NB4 (cell line): Measurements from ENCODE around the gene TTF2.

ENCODE experiments used
- DNase-seq: peaks from one replicate; pipeline ENCODE4 v3.0.0; 2010; ENCODE audit warnings: low read depth
- H3K4me3 ChIP-seq: one replicate; pipeline ENCODE4 v1.5.1; 2011; ENCODE audit warnings: mild to moderate bottlenecking, low read depth, low read length, moderate library complexity
- CTCF ChIP-seq: IDR thresholded peaks from one replicate; pipeline ENCODE4 v1.5.1; 2012; ENCODE audit warnings: low read depth, low read length
- MAX ChIP-seq: IDR thresholded peaks from 2 replicates; pipeline ENCODE4 v1.6.1; 2011; ENCODE audit warnings: low read depth, low read length
- MYC ChIP-seq: IDR thresholded peaks from 2 replicates; pipeline ENCODE4 v1.6.1; 2011; ENCODE audit warnings: low read depth, low read length
- POLR2A ChIP-seq: IDR thresholded peaks from 2 replicates; pipeline ENCODE4 v1.6.1; 2011; ENCODE audit warnings: mild to moderate bottlenecking; ENCODE audit not compliant: insufficient read length; ENCODE audit errors: extremely low read depth

Gene TTF2

GRCh38 chr1:117030271-117030877 is 29.8 kb upstream of the TTF2 start:
- no peak for DNase-seq
- TF ChIP-seq POLR2A: no peak
- TF ChIP-seq MYC: no peak
- TF ChIP-seq MAX: no peak
- TF ChIP-seq CTCF: no peak
- H3K4me3 ChIP-seq: no peak overlapping the region

GRCh38 chr1:117032266-117032665 is 27.9 kb upstream of the TTF2 start:
- TF ChIP-seq CTCF (no peak), MYC (no peak), POLR2A (no peak), MAX (no peak)
- no peak overlapping the region for H3K4me3 ChIP-seq
- no peak for DNase-seq

DNA sequence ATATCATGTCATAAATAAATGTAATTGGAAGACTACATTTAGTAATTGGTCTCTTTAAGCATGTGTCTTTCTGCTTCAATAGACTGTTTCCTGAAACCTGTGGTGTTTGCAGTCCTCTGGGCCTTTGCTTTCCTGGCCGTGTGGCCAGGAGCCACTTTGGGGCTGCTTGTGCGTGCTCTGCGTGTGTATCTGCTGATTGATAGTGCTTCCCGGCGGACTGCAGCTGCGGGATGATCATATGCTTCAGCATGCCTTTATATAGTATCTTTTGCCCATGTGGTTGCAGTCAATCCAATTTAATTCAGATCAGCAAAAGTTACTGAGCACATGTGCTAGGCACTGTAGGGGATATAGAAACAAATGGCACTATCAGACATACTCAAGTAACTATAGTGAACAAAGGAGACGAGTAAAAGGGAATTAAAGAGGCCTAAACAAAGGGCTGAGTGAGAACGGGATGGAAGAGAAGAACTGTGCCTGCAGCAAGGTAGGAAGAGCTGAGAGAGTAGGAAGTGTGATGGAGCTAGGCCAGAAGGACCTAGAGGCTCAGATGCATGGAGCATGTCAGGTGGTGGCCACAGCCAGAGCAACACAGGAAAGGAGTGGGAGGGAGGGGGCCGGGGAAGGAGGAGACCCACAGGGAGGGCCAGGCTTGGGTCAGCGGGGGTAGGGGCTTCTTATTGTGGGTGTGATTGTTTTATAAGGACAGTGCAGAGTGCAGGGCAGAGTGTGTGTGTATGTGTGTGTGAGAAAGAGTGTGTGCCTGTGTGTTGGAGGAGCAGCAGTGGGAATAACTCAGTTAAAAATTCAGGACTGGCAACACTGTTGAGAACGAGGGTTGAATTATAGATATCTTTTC is 27.2 kb upstream of the TTF2 start:
- H3K4me3 ChIP-seq: no peak overlapping the region
- DNase-seq: no peak
- no peak for TF ChIP-seq MYC
- TF ChIP-seq CTCF: no peak
- no peak for TF ChIP-seq POLR2A
- no peak for TF ChIP-seq MAX

DNA sequence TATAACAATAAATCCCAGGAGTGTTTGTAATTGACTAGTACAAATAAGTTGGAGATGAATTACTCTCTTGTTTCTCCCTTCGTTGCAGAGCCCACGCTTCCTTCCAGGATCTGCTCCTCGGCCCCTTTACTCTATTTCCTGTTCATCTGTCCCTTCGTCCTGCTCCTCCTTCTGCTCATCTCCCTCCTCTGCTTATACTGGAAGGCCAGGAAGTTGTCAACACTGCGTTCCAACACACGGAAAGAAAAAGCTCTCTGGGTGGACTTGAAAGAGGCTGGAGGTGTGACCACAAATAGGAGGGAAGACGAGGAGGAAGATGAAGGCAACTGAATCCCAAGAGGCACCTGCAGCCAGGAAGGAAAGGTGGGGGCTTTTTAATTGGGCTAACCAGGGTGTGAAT is 26.4 kb upstream of the TTF2 start:
- no peak for DNase-seq
- no peak for TF ChIP-seq POLR2A
- H3K4me3 ChIP-seq: no peak overlapping the region

- no peak for DNase-seq
- no peak for TF ChIP-seq MYC
- TF ChIP-seq POLR2A: no peak
- TF ChIP-seq MAX: no peak
- TF ChIP-seq CTCF: no peak
- no peak overlapping the region for H3K4me3 ChIP-seq
These were observed 25.3 kb upstream of the TTF2 start for GRCh38 chr1:117034791-117035290.

DNA sequence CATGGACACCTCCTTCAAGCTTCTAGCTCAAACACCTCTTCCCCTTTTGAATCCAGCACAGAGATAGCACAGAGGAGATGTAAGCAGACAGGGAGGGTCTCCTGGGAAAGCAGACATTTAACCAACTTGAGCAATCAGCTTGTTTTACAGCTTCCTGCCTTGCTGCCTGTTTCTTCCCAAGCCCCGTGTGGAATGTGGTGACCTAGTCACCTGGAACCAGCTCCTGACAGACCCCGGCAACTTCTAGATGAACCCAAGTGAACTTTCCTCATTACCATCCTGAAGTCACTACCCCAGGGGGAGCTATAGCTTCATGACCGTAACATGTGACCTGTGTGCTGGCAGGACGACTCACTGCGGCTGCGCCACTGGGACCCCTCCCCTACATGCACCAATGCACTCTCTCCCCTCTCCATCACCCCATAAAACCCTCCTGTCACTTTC is 24.1 kb upstream of the TTF2 start:
- TF ChIP-seq CTCF (no peak), MYC (no peak), POLR2A (no peak), MAX (no peak)
- no peak overlapping the region for H3K4me3 ChIP-seq
- DNase-seq: peak; percentile 64
